HepG2 (cell line): Measurements from ENCODE around the gene AHSP.

Experiments
- MAFK ChIP-seq, 2 experiments: IDR thresholded peaks in 1 of 2; conservative IDR thresholded peaks in 1 of 2; 2 replicates each; pipeline ENCODE4 v1.6.1; 2011; ENCODE audit warnings: improper control_type of control experiment in 2 of 2, low read length in 2 of 2
- NRL ChIP-seq: sonication (generic); formaldehyde crosslinking; IDR thresholded peaks from 2 replicates; pipeline ENCODE4 v1.5.0; 2020; ENCODE audit warnings: missing genetic modification reagents, mild to moderate bottlenecking, moderate library complexity, borderline replicate concordance
- TCF7L2 ChIP-seq: IDR thresholded peaks from 2 replicates; pipeline ENCODE4 v1.6.1; 2011; ENCODE audit warnings: mild to moderate bottlenecking, low read depth, low read length, moderate library complexity
- ZNF256 ChIP-seq: sonication (generic); formaldehyde crosslinking; conservative IDR thresholded peaks from 2 replicates; pipeline ENCODE4 v1.4.0; 2020; ENCODE audit warnings: missing genetic modification reagents
- ZNF780A ChIP-seq: sonication (generic); formaldehyde crosslinking; IDR thresholded peaks from 2 replicates; pipeline ENCODE4 v1.8.0; 2022; ENCODE audit warnings: mild to moderate bottlenecking, missing genetic modification reagents, moderate library complexity
- TF ChIP-seq, protein P1 (sequence below): sonication (generic); formaldehyde crosslinking; IDR thresholded peaks from 2 replicates; pipeline ENCODE4 v1.4.0; 2020; ENCODE audit warnings: missing genetic modification reagents, borderline replicate concordance
- TF ChIP-seq, protein P2 (sequence below): sonication (generic); formaldehyde crosslinking; IDR thresholded peaks from 2 replicates; pipeline ENCODE4 v1.8.0; 2022; ENCODE audit warnings: missing genetic modification reagents, mild to moderate bottlenecking, borderline replicate concordance
- TF ChIP-seq, protein P3 (sequence below): IDR thresholded peaks from 2 replicates; pipeline ENCODE4 v1.6.1; 2016; ENCODE audit warnings: missing compliant biosample characterization, missing genetic modification reagents, borderline replicate concordance

DNA sequence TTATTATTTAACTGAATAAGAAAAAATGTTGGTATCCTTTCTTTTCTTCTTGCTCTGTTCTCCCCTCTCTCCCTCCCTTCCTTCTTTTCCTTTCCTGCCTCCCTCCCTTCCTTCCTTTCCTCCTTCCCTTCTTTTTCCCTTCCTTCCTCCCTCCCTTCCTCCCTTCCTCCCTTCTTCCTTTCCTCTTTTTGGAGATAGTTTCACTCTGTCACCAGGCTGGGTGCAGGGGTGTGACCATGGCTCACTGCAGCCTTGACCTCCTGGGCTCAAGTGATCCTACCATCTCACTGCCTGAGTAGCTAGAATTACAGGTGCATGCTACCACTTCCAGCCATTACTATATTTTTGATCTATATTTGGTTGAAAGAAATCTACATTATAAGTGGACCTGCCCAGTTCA is 13.8 kb upstream of the AHSP start:
- no peak for TF ChIP-seq MAFK (conservative IDR thresholded peaks at IDR 0.05 in 1 of 2, IDR thresholded peaks at IDR 0.05 in 1 of 2; ENCODE audit: low read length in 2 of 2)
- TF ChIP-seq ZNF780A = no peak
- TF ChIP-seq, protein P1, sequence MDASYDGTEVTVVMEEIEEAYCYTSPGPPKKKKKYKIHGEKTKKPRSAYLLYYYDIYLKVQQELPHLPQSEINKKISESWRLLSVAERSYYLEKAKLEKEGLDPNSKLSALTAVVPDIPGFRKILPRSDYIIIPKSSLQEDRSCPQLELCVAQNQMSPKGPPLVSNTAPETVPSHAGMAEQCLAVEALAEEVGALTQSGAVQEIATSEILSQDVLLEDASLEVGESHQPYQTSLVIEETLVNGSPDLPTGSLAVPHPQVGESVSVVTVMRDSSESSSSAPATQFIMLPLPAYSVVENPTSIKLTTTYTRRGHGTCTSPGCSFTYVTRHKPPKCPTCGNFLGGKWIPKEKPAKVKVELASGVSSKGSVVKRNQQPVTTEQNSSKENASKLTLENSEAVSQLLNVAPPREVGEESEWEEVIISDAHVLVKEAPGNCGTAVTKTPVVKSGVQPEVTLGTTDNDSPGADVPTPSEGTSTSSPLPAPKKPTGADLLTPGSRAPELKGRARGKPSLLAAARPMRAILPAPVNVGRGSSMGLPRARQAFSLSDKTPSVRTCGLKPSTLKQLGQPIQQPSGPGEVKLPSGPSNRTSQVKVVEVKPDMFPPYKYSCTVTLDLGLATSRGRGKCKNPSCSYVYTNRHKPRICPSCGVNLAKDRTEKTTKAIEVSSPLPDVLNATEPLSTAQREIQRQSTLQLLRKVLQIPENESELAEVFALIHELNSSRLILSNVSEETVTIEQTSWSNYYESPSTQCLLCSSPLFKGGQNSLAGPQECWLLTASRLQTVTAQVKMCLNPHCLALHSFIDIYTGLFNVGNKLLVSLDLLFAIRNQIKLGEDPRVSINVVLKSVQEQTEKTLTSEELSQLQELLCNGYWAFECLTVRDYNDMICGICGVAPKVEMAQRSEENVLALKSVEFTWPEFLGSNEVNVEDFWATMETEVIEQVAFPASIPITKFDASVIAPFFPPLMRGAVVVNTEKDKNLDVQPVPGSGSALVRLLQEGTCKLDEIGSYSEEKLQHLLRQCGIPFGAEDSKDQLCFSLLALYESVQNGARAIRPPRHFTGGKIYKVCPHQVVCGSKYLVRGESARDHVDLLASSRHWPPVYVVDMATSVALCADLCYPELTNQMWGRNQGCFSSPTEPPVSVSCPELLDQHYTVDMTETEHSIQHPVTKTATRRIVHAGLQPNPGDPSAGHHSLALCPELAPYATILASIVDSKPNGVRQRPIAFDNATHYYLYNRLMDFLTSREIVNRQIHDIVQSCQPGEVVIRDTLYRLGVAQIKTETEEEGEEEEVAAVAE (CRISPR knock-in tag) = no peak
- TF ChIP-seq, protein P2, sequence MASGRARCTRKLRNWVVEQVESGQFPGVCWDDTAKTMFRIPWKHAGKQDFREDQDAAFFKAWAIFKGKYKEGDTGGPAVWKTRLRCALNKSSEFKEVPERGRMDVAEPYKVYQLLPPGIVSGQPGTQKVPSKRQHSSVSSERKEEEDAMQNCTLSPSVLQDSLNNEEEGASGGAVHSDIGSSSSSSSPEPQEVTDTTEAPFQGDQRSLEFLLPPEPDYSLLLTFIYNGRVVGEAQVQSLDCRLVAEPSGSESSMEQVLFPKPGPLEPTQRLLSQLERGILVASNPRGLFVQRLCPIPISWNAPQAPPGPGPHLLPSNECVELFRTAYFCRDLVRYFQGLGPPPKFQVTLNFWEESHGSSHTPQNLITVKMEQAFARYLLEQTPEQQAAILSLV = no peak
- no peak for TF ChIP-seq NRL (CRISPR knock-in tag)
- no peak for TF ChIP-seq TCF7L2
- no peak for TF ChIP-seq ZNF256 (CRISPR knock-in tag)
- TF ChIP-seq, protein P3, sequence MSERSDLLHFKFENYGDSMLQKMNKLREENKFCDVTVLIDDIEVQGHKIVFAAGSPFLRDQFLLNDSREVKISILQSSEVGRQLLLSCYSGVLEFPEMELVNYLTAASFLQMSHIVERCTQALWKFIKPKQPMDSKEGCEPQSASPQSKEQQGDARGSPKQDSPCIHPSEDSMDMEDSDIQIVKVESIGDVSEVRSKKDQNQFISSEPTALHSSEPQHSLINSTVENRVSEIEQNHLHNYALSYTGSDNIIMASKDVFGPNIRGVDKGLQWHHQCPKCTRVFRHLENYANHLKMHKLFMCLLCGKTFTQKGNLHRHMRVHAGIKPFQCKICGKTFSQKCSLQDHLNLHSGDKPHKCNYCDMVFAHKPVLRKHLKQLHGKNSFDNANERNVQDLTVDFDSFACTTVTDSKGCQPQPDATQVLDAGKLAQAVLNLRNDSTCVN (CRISPR knock-in tag) = no peak
